Gastrocnemius medialis (tissue), 4 donors: ENCODE data around the gene KLHL6. TPM values are rescaled to one million over a fixed set of nuclear protein-coding genes. Genes with fewer than 3 reads are reported as not detected.

Source experiments
- ATAC-seq, 2 donors: fragments of 150-250 bp; one replicate each; pipeline ENCODE4 v1.9.1; 2016
- DNase-seq, 2 donors: peaks; one replicate each; pipeline ENCODE4 v3.0.0-alpha.2; 2019
- H3K27ac ChIP-seq, 4 donors: fragments of 200-600 bp; sonication (generic); 1 replicate in 1 of 4; 2 replicates in 3 of 4; pipeline ENCODE4 v1.5.1; 2016 to 2018; ENCODE audit warnings: mild to moderate bottlenecking in 2 of 4, moderate library complexity in 1 of 4
- H3K27me3 ChIP-seq, 3 donors: fragments of 200-600 bp; sonication (generic) in 2 of 3; 1 replicate in 1 of 3; 2 replicates in 2 of 3; pipeline versions ENCODE4 v1.5.1 to v1.6.0; 2016 to 2019; ENCODE audit warnings: mild to moderate bottlenecking in 1 of 3, moderate library complexity in 1 of 3
- H3K36me3 ChIP-seq, 2 donors: fragments of 200-600 bp; sonication (generic) in 1 of 2; one replicate each; pipeline ENCODE4 v1.5.1; 2017 to 2018
- H3K4me1 ChIP-seq, 2 donors: fragments of 200-600 bp; sonication (generic) in 1 of 2; one replicate each; pipeline ENCODE4 v1.5.1; 2016 to 2017; ENCODE audit warnings: mild to moderate bottlenecking in 2 of 2
- H3K4me3 ChIP-seq, 4 donors: fragments of 200-600 bp; sonication (generic) in 3 of 4; 1 replicate in 1 of 4; 2 replicates in 3 of 4; pipeline ENCODE4 v1.5.1; 2016 to 2019; ENCODE audit warnings: mild to moderate bottlenecking in 2 of 4
- H3K9me3 ChIP-seq, 3 donors: fragments of 200-600 bp; sonication (generic) in 2 of 3; 1 replicate in 1 of 3; 2 replicates in 2 of 3; pipeline ENCODE4 v1.5.1; 2016 to 2019
- POLR2A ChIP-seq, 2 donors: fragments of 450-650 bp; IDR thresholded peaks; one replicate each; pipeline ENCODE4 v1.6.1; 2017; ENCODE audit warnings: antibody characterized with exemption in 2 of 2, mild to moderate bottlenecking in 2 of 2, moderate library complexity in 2 of 2
- in situ Hi-C, 4 donors: fragments of 200-750 bp; cut with MboI; loops; one replicate each; pipeline versions ENCODE4 v1.15.0 to v1.8.0; 2017; ENCODE audit warnings: low sequenced_read_pairs in 4 of 4
- intact Hi-C: fragments of 100-400 bp; cut with DNase I; formaldehyde crosslinking; loops from one replicate; pipeline ENCODE4 v1.15.1; 2023; ENCODE audit warnings: low total_unique reads
- total RNA-seq, 4 donors: library from RNA; depleted of rRNA; stranded (reverse); fragments of >200 nt; gene quantifications; one replicate each; pipeline versions ENCODE4 v1.1.0 to v1.2.3, GENCODE V29; 2016
- TF ChIP-seq, protein P1 (sequence below), 5 experiments: fragments of 450-650 bp in 3 of 5; fragments of 200-600 bp in 2 of 5; sonication (generic) in 2 of 5; IDR thresholded peaks in 4 of 5; conservative IDR thresholded peaks in 1 of 5; 1 replicate in 4 of 5; 2 replicates in 1 of 5; pipeline ENCODE4 v1.5.1; 2016 to 2019; ENCODE audit warnings: antibody characterized with exemption in 5 of 5, mild to moderate bottlenecking in 3 of 5, moderate library complexity in 3 of 5

KLHL6 gene
- total RNA-seq, 4 donors from 2014 or later = 0.15 to 0.31 (median 0.30) TPM

DNA sequence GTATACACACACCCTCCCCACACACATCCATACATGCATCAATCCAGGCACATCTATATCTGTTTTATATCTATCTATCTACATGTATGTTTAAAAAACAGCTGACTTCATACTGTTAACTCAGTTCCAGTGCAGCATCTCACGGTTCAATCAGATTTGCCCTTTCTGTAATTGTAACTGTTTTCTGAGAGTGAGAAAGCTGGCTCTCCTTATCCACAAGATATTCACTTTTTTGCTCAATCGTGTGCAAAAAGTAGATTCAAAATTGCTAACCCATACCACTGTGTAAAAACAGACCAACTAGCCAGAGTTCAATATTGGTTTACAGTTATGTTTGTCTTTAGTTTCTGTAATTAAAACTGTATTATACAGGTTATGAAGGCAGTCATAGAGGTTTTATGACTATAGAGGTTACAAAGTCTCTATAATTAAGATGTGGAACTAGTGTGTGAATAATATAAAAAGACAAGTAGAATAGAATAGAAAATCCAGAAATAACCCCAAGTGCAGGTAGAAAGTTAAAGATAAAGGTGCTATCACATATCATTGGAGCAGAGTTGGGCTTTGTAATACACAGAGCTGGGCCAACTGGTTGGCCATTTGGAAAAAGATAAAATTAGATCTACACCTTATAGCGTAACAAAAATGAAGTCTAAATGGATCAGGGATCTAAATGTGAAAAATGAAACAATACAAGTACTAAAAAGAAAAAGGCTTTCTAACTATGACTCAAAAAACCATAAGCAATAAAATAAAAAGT lies 107.0 kb downstream of the KLHL6 start:
- no peak for ATAC-seq

DNA sequence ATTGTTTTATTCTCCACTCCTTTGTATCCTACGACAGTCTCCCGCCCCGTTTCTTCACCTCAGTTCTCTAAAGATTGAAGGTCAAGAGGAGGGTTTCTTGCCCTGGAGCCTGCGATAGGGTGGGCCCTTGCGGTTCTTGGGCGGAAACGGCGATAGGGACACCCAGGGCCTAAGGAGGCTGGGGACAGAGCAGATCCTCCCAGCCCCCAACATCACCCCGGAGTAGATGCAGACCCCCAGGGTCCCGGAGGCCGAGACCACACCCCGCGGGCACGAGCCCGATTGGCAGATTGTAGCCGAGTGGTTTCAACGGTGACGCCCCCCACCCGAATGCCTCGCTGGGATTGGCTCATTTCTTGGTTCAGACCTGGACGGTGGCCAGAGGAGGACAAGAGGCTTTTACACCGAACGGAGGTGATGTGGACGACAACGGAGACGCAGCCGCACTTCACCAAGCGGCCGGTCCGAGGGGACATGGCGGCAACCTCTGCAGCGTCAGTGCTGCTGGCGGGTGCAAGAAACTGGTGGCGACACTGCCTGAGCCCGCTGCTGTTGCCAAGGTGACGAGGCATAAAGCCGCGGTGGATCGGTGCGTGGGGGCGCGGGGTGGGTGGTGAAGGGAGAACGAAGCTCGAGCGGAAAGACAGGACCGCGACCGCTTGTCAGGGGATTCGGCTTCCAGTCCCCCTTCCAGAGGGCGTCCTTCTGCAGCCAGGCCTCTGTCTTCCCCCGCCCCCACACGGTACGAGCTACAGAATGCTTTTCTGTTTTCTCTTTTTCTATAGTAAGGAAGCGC lies 108.1 kb downstream of the KLHL6 start:
- peak; percentile 43 to 45 for TF ChIP-seq POLR2A (IDR thresholded peaks at IDR 0.05)
- TF ChIP-seq, protein P1, sequence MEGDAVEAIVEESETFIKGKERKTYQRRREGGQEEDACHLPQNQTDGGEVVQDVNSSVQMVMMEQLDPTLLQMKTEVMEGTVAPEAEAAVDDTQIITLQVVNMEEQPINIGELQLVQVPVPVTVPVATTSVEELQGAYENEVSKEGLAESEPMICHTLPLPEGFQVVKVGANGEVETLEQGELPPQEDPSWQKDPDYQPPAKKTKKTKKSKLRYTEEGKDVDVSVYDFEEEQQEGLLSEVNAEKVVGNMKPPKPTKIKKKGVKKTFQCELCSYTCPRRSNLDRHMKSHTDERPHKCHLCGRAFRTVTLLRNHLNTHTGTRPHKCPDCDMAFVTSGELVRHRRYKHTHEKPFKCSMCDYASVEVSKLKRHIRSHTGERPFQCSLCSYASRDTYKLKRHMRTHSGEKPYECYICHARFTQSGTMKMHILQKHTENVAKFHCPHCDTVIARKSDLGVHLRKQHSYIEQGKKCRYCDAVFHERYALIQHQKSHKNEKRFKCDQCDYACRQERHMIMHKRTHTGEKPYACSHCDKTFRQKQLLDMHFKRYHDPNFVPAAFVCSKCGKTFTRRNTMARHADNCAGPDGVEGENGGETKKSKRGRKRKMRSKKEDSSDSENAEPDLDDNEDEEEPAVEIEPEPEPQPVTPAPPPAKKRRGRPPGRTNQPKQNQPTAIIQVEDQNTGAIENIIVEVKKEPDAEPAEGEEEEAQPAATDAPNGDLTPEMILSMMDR (IDR thresholded peaks at IDR 0.05 in 4 of 5, conservative IDR thresholded peaks at IDR 0.05 in 1 of 5) = peak in 1 of 5 experiments; percentile 21
- no peaks in the 10 kb centered on the region for H3K27me3 ChIP-seq
- peak overlapping the region; percentile 80 to 96 (median 86) for H3K4me3 ChIP-seq
- DNase-seq (peak; percentile 61 to 80), ATAC-seq (peak; percentile 80)
- peaks cover 17 to 19% of the 10 kb centered on the region in 2 donors for H3K4me1 ChIP-seq
- in situ Hi-C loops = no loop called here
- H3K9me3 ChIP-seq = no peaks in the 10 kb centered on the region
- H3K27ac ChIP-seq = peak overlapping the region; percentile 70 to 89 (median 82)
- intact Hi-C loops = no loop called here
- H3K36me3 ChIP-seq = no peaks in the 10 kb centered on the region

More for the DNA sequence above, 107.0 kb downstream of the KLHL6 start:
- peak overlapping the region; percentile 80 to 96 (median 86) for H3K4me3 ChIP-seq
- H3K27ac ChIP-seq = peak overlapping the region; percentile 70 to 89 (median 82)
- no peak for TF ChIP-seq POLR2A (IDR thresholded peaks at IDR 0.05)
- intact Hi-C loops (no loop called here), in situ Hi-C loops (no loop called here)
- peaks cover 17 to 19% of the 10 kb centered on the region in 2 donors for H3K4me1 ChIP-seq
- no peak for DNase-seq
- H3K27me3 ChIP-seq = no peaks in the 10 kb centered on the region
- H3K36me3 ChIP-seq = no peaks in the 10 kb centered on the region
- no peaks in the 10 kb centered on the region for H3K9me3 ChIP-seq

DNA sequence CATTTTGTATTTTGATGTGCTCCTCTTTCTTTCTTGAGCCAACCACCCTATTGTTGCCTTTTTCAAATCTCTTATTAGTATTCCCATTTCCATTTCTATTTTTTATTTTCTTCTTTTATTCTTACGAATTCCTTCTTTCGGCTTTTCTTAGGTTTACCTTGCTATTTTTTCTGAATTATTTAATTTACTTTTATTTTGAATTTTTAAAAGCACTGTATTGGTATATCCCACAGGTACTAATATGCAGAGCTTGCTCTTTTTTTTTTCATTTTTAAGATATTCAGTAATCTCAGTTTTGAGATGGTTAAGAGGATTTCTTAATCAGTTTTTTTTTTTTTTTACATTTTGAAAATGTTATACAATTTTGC lies 108.7 kb downstream of the KLHL6 start:
- H3K4me3 ChIP-seq = peak overlapping the region; percentile 80 to 96 (median 86)
- peak overlapping the region; percentile 70 to 89 (median 82) for H3K27ac ChIP-seq
- in situ Hi-C loops = no loop called here

DNA sequence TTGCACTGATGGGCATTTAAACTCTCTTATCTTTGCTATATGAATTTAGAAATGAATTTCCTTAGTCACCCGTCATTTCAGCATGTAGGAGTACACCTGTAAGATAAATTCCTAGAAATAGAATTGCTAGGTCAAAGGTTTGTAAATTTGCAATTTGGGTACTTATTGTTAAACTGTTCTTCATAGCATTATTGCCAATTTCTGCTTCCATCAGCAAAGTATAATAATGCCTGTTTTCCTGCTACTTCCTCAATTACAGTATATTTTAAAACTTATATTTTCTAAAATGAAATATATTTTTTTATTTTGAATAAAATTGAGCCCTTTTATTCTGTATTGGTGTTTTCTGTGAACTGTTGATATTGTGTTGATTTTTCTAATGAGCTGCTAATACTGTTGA lies 110.8 kb downstream of the KLHL6 start:
- H3K27me3 ChIP-seq = no peaks in the 10 kb centered on the region
- no peak overlapping the region for H3K4me3 ChIP-seq
- H3K4me1 ChIP-seq = peaks cover 15 to 17% of the 10 kb centered on the region in 2 donors
- H3K9me3 ChIP-seq = no peaks in the 10 kb centered on the region
- H3K36me3 ChIP-seq = no peaks in the 10 kb centered on the region
- intact Hi-C loops = no loop called here
- no peak for TF ChIP-seq POLR2A (IDR thresholded peaks at IDR 0.05)
- TF ChIP-seq, protein P1 (IDR thresholded peaks at IDR 0.05 in 4 of 5, conservative IDR thresholded peaks at IDR 0.05 in 1 of 5) = no peak
- no peak overlapping the region for H3K27ac ChIP-seq
- in situ Hi-C loops = no loop called here
- no peak for DNase-seq
- ATAC-seq = no peak

More for the DNA sequence above, 108.7 kb downstream of the KLHL6 start:
- Histone ChIP-seq H3K9me3 (no peaks in the 10 kb centered on the region), H3K27me3 (no peaks in the 10 kb centered on the region), H3K4me1 (peaks cover 17 to 19% of the 10 kb centered on the region in 2 donors), H3K36me3 (no peaks in the 10 kb centered on the region)
- TF ChIP-seq, protein P1 (IDR thresholded peaks at IDR 0.05 in 4 of 5, conservative IDR thresholded peaks at IDR 0.05 in 1 of 5) = no peak
- no peak for TF ChIP-seq POLR2A (IDR thresholded peaks at IDR 0.05)
- DNase-seq (no peak), ATAC-seq (no peak)
- intact Hi-C loops = no loop called here
